Mucosa of rectum (tissue), 2 donors: ENCODE measurements around the gene NFIA.

Experiments
- H3K27ac ChIP-seq, 2 donors: one replicate each; pipeline ENCODE4 v1.7.0; 2013; ENCODE audit warnings: inconsistent platforms in 2 of 2, low read depth in 2 of 2, low read length in 2 of 2
- H3K27me3 ChIP-seq, 2 donors: one replicate each; pipeline ENCODE4 v1.7.0; 2013; ENCODE audit warnings: low read length in 2 of 2; ENCODE audit not compliant: control insufficient read depth in 2 of 2, insufficient read depth in 2 of 2
- H3K36me3 ChIP-seq, 2 donors: one replicate each; pipeline ENCODE4 v1.7.0; 2013; ENCODE audit warnings: low read length in 2 of 2; ENCODE audit not compliant: control insufficient read depth in 2 of 2, insufficient read depth in 2 of 2
- H3K4me1 ChIP-seq, 2 donors: one replicate each; pipeline ENCODE4 v1.7.0; 2013; ENCODE audit warnings: low read length in 2 of 2, mild to moderate bottlenecking in 1 of 2; ENCODE audit not compliant: control insufficient read depth in 2 of 2, insufficient read depth in 2 of 2
- H3K4me3 ChIP-seq, 2 donors: one replicate each; pipeline ENCODE4 v1.7.0; 2013; ENCODE audit warnings: low read length in 2 of 2
- H3K9ac ChIP-seq, 2 donors: one replicate each; pipeline ENCODE4 v1.7.0; 2013; ENCODE audit warnings: low read length in 2 of 2, low read depth in 1 of 2, mild to moderate bottlenecking in 1 of 2
- H3K9me3 ChIP-seq, 2 donors: one replicate each; pipeline ENCODE4 v1.7.0; 2013; ENCODE audit warnings: low read length in 2 of 2; ENCODE audit not compliant: control insufficient read depth in 2 of 2
- donor health status: healthy.
- donor health status: Normal muscosa, but diverticular disease.

Gene NFIA

GRCh38 chr1:61348025-61348665 lies 265.8 kb downstream of the NFIA start:
- peaks cover 11 to 17% of the 10 kb centered on the region in 2 donors for H3K36me3 ChIP-seq
- no peaks in the 10 kb centered on the region for H3K27me3 ChIP-seq
- H3K4me3 ChIP-seq, result no peak overlapping the region
- no peaks in the 10 kb centered on the region for H3K9me3 ChIP-seq
- H3K4me1 ChIP-seq, result no peaks in the 10 kb centered on the region
- H3K9ac ChIP-seq, result no peak overlapping the region
- no peak overlapping the region for H3K27ac ChIP-seq

- Histone ChIP-seq H3K27me3 (no peaks in the 10 kb centered on the region), H3K27ac (no peak overlapping the region), H3K36me3 (peaks cover 15 to 16% of the 10 kb centered on the region in 2 donors)
Observed at GRCh38 chr1:61352845-61353435, 270.6 kb downstream of the NFIA start.

GRCh38 chr1:61353797-61354406 lies 271.5 kb downstream of the NFIA start:
- H3K36me3 ChIP-seq, result peaks cover 10 to 16% of the 10 kb centered on the region in 2 donors
- no peak overlapping the region for H3K9ac ChIP-seq
- H3K27me3 ChIP-seq, result no peaks in the 10 kb centered on the region
- H3K27ac ChIP-seq, result no peak overlapping the region
- no peak overlapping the region for H3K4me3 ChIP-seq
- no peaks in the 10 kb centered on the region for H3K4me1 ChIP-seq
- H3K9me3 ChIP-seq, result no peaks in the 10 kb centered on the region

More at GRCh38 chr1:61352845-61353435, 270.6 kb downstream of the NFIA start:
- Histone ChIP-seq H3K9me3 (no peaks in the 10 kb centered on the region), H3K9ac (no peak overlapping the region), H3K4me1 (no peaks in the 10 kb centered on the region), H3K4me3 (no peak overlapping the region)

GRCh38 chr1:61356016-61356415 lies 273.7 kb downstream of the NFIA start:
- H3K9ac ChIP-seq, result no peak overlapping the region
- peaks cover 15 to 19% of the 10 kb centered on the region in 2 donors for H3K36me3 ChIP-seq
- no peaks in the 10 kb centered on the region for H3K4me1 ChIP-seq
- H3K9me3 ChIP-seq, result no peaks in the 10 kb centered on the region
- no peaks in the 10 kb centered on the region for H3K27me3 ChIP-seq
- H3K4me3 ChIP-seq, result no peak overlapping the region
- H3K27ac ChIP-seq, result no peak overlapping the region

- Histone ChIP-seq H3K27me3 (no peaks in the 10 kb centered on the region), H3K36me3 (peaks cover 15 to 17% of the 10 kb centered on the region in 2 donors), H3K4me1 (no peaks in the 10 kb centered on the region), H3K9ac (no peak overlapping the region), H3K27ac (no peak overlapping the region), H3K9me3 (no peaks in the 10 kb centered on the region), H3K4me3 (no peak overlapping the region)
Observed at GRCh38 chr1:61356995-61357394, 274.6 kb downstream of the NFIA start.

GRCh38 chr1:61357539-61357938 lies 275.2 kb downstream of the NFIA start:
- Histone ChIP-seq H3K9me3 (no peaks in the 10 kb centered on the region), H3K4me3 (no peak overlapping the region), H3K27ac (no peak overlapping the region), H3K27me3 (no peaks in the 10 kb centered on the region), H3K9ac (no peak overlapping the region), H3K4me1 (peaks cover 0 to 3% of the 10 kb centered on the region in 2 donors), H3K36me3 (peaks cover 9 to 14% of the 10 kb centered on the region in 2 donors)

- Histone ChIP-seq H3K27me3 (no peaks in the 10 kb centered on the region), H3K36me3 (peaks cover 4 to 5% of the 10 kb centered on the region in 2 donors), H3K4me1 (peaks cover 0 to 3% of the 10 kb centered on the region in 2 donors), H3K27ac (no peak overlapping the region), H3K9ac (no peak overlapping the region), H3K4me3 (no peak overlapping the region), H3K9me3 (no peaks in the 10 kb centered on the region)
Observed at GRCh38 chr1:61358770-61359455, 276.6 kb downstream of the NFIA start.

- Histone ChIP-seq H3K9me3 (no peaks in the 10 kb centered on the region), H3K36me3 (peaks cover 5 to 6% of the 10 kb centered on the region in 2 donors), H3K4me3 (no peak overlapping the region), H3K9ac (no peak overlapping the region), H3K27ac (no peak overlapping the region), H3K27me3 (no peaks in the 10 kb centered on the region), H3K4me1 (peaks cover 0 to 3% of the 10 kb centered on the region in 2 donors)
Observed at GRCh38 chr1:61361931-61362330, 279.6 kb downstream of the NFIA start.

GRCh38 chr1:61362351-61362750 lies 280.0 kb downstream of the NFIA start:
- Histone ChIP-seq H3K9ac (no peak overlapping the region), H3K4me3 (no peak overlapping the region), H3K9me3 (no peaks in the 10 kb centered on the region), H3K4me1 (peaks cover 0 to 3% of the 10 kb centered on the region in 2 donors), H3K27me3 (no peaks in the 10 kb centered on the region), H3K36me3 (peaks cover 5 to 6% of the 10 kb centered on the region in 2 donors), H3K27ac (no peak overlapping the region)

- Histone ChIP-seq H3K4me1 (peaks cover 0 to 3% of the 10 kb centered on the region in 2 donors), H3K9me3 (no peaks in the 10 kb centered on the region), H3K36me3 (peaks cover 2 to 3% of the 10 kb centered on the region in 2 donors), H3K4me3 (no peak overlapping the region), H3K27ac (no peak overlapping the region), H3K9ac (no peak overlapping the region), H3K27me3 (no peaks in the 10 kb centered on the region)
Observed at GRCh38 chr1:61368366-61368765, 286.0 kb downstream of the NFIA start.
